ENCODE measurements around the gene HAPLN1. TPM values are rescaled to one million over a fixed set of nuclear protein-coding genes. Genes with fewer than 3 reads are reported as not detected.
"Not testable (repeated sequence)": the region's sequence is repeated elsewhere in the genome, so short reads cannot be mapped to it uniquely, and the experiment has no call there.

The HAPLN1 gene
- total and polyA plus RNA-seq, 2 of the 4 experiments (the other 2 are of a cell fraction), result under 0.01 to 0.07 TPM

GRCh38 chr5:83735058-83735457 is 14.4 kb upstream of the HAPLN1 start:
- H3K14ac ChIP-seq (replicated peaks; ENCODE audit: low read depth, low read length); H3K4me2 ChIP-seq (ENCODE audit: low read depth, low read length); H2AK9ac ChIP-seq (replicated peaks; ENCODE audit: low read depth, low read length, poor library complexity); H3K4me3 ChIP-seq (ENCODE audit: insufficient read depth, low read depth, low read length); POLR2A ChIA-PET (ENCODE audit: unreplicated experiment); H3K9me3 ChIP-seq (ENCODE audit: control insufficient read depth, insufficient read depth, low read length); ATAC-seq (ENCODE audit: low read depth); dilution Hi-C loops (cut with HindIII; ENCODE audit: low sequenced_read_pairs, unreplicated experiment); H2AK5ac ChIP-seq (ENCODE audit: low read depth, low read length); H2BK120ac ChIP-seq (ENCODE audit: low read depth, low read length); H4K20me1 ChIP-seq (ENCODE audit: insufficient read depth, low read length); H3K4ac ChIP-seq (ENCODE audit: low read depth, low read length); CTCF ChIA-PET; H3K18ac ChIP-seq (ENCODE audit: low read depth, low read length); H2BK5ac ChIP-seq (ENCODE audit: low read depth, low read length, poor library complexity, severe bottlenecking); H3K27ac ChIP-seq (ENCODE audit: insufficient read depth, low read length); H3K56ac ChIP-seq (ENCODE audit: extremely low read depth, insufficient read depth, low read length); H3K4me1 ChIP-seq (ENCODE audit: control insufficient read depth, insufficient read depth, low read length); intact Hi-C loops (cut with micrococcal nuclease); H4K8ac ChIP-seq (ENCODE audit: low read depth in 2 of 2, low read length in 2 of 2); H3K79me1 ChIP-seq (ENCODE audit: low read depth in 1 of 2, low read length in 2 of 2); H3K27me3 ChIP-seq (ENCODE audit: control insufficient read depth, insufficient read depth, low read length); DNase-seq; H2BK15ac ChIP-seq (ENCODE audit: low read depth, low read length); H2AFZ ChIP-seq (replicated peaks; ENCODE audit: low read length, poor library complexity); H3K36me3 ChIP-seq (ENCODE audit: control insufficient read depth, insufficient read depth, low read length); BruUV-seq (replicated peaks); in situ Hi-C loops (cut with MboI; ENCODE audit: low sequenced_read_pairs); H4K91ac ChIP-seq (ENCODE audit: insufficient read depth, low read depth, low read length); H3K9ac ChIP-seq (ENCODE audit: low read depth, low read length); H3K23ac ChIP-seq (ENCODE audit: low read depth, low read length); H2BK20ac ChIP-seq (ENCODE audit: low read depth, low read length); H3K9me1 ChIP-seq (ENCODE audit: insufficient read depth, low read length); H4K5ac ChIP-seq (ENCODE audit: low read depth, low read length): not testable (repeated sequence)
